Duodenal mucosa (tissue), 2 donors: Measurements from ENCODE around the gene SLC25A15.
"Not testable (repeated sequence)": the region's sequence is repeated elsewhere in the genome, so short reads cannot be mapped to it uniquely, and the experiment has no call there.

Experiments
- H3K27ac ChIP-seq: one replicate; pipeline ENCODE4 v1.7.0; 2013; ENCODE audit warnings: low read depth, low read length
- H3K27me3 ChIP-seq, 2 donors: one replicate each; pipeline ENCODE4 v1.7.0; 2013; ENCODE audit warnings: low read length in 2 of 2, control low read depth in 1 of 2; ENCODE audit not compliant: insufficient read depth in 2 of 2, control insufficient read depth in 1 of 2
- H3K36me3 ChIP-seq, 2 donors: one replicate each; pipeline ENCODE4 v1.7.0; 2013; ENCODE audit warnings: low read length in 2 of 2, control low read depth in 1 of 2; ENCODE audit not compliant: insufficient read depth in 2 of 2, control insufficient read depth in 1 of 2
- H3K4me1 ChIP-seq, 2 donors: one replicate each; pipeline ENCODE4 v1.7.0; 2013; ENCODE audit warnings: low read length in 2 of 2, control low read depth in 1 of 2; ENCODE audit not compliant: insufficient read depth in 2 of 2, control insufficient read depth in 1 of 2
- H3K4me3 ChIP-seq, 2 donors: one replicate each; pipeline ENCODE4 v1.7.0; 2013; ENCODE audit warnings: low read length in 2 of 2, low read depth in 1 of 2
- H3K9ac ChIP-seq, 2 donors: one replicate each; pipeline ENCODE4 v1.7.0; 2013; ENCODE audit warnings: low read length in 2 of 2, low read depth in 1 of 2
- H3K9me3 ChIP-seq, 2 donors: one replicate each; pipeline ENCODE4 v1.7.0; 2013; ENCODE audit warnings: low read length in 2 of 2, control low read depth in 1 of 2; ENCODE audit not compliant: control insufficient read depth in 1 of 2

Gene SLC25A15

GRCh38 chr13:40780822-40781401 lies 8.5 kb upstream of the SLC25A15 start:
- Histone ChIP-seq H3K36me3 (no peaks in the 10 kb centered on the region), H3K9ac (no peak overlapping the region), H3K27ac (no peak overlapping the region), H3K4me1 (peaks cover 7 to 12% of the 10 kb centered on the region in 2 donors), H3K27me3 (no peaks in the 10 kb centered on the region), H3K9me3 (no peaks in the 10 kb centered on the region), H3K4me3 (no peak overlapping the region)

- no peaks in the 10 kb centered on the region for H3K27me3 ChIP-seq
- no peak overlapping the region for H3K9ac ChIP-seq
- no peak overlapping the region for H3K27ac ChIP-seq
- H3K4me1 ChIP-seq, result peaks cover 9 to 11% of the 10 kb centered on the region in 2 donors
- no peak overlapping the region for H3K4me3 ChIP-seq
- H3K36me3 ChIP-seq, result no peaks in the 10 kb centered on the region
- no peaks in the 10 kb centered on the region for H3K9me3 ChIP-seq
Measured at GRCh38 chr13:40781717-40782116, 7.7 kb upstream of the SLC25A15 start.

GRCh38 chr13:40782971-40783370 lies 6.4 kb upstream of the SLC25A15 start:
- H3K9ac ChIP-seq, H3K27me3 ChIP-seq, H3K4me3 ChIP-seq, H3K9me3 ChIP-seq, H3K27ac ChIP-seq, H3K36me3 ChIP-seq, H3K4me1 ChIP-seq: not testable (repeated sequence)

DNA sequence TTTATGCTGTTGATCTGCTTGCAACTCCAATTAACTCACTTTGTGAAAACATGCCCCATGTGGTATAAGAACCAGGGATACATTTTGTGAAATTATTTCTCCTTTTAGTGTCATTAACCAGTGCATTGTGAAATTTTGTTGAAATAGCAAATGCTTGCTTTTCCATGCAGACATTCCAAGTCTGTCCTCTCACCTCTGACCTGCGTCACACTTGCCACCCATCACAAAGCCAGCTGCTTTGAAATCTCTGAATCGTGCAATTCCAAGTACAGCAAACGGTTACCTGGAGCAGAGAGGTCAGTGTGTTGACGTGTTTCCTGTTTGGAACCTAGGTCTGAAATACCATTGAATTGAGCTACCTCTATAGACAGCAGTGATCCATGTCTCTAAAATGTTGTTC lies 4.9 kb upstream of the SLC25A15 start:
- Histone ChIP-seq H3K36me3 (no peaks in the 10 kb centered on the region), H3K9me3 (no peaks in the 10 kb centered on the region), H3K27ac (no peak overlapping the region), H3K4me3 (no peak overlapping the region), H3K9ac (no peak overlapping the region), H3K27me3 (no peaks in the 10 kb centered on the region), H3K4me1 (peaks cover 0 to 6% of the 10 kb centered on the region in 2 donors)

DNA sequence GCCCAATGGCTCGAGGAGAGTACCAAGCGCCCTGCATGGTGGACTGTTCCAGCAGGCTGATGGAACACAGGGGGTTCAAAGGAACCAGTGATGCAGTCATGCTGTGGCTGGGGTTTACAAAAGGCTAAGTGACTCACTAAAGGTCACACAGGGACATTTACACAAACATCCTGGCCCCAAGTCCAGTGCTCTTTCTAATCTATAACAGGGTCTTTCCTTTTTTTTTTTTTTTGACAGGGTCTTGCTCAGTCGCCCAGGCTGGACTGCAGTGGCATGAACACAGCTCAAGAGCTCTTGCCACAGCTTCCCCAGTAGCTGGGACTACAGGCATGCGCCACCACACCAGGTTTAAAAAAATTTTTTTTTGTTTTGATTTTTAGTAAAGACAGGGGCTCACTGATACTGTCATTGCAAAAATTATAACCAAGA lies 2.8 kb upstream of the SLC25A15 start:
- H3K9ac ChIP-seq, result no peak overlapping the region
- H3K9me3 ChIP-seq, result no peaks in the 10 kb centered on the region
- H3K27ac ChIP-seq, result no peak overlapping the region

GRCh38 chr13:40787062-40787461 lies 2.3 kb upstream of the SLC25A15 start:
- H3K4me1 ChIP-seq, result peaks cover under 1 to 6% of the 10 kb centered on the region in 2 donors
- no peak overlapping the region for H3K27ac ChIP-seq
- H3K9ac ChIP-seq, result no peak overlapping the region
- H3K9me3 ChIP-seq, result no peaks in the 10 kb centered on the region
- no peaks in the 10 kb centered on the region for H3K36me3 ChIP-seq
- no peaks in the 10 kb centered on the region for H3K27me3 ChIP-seq
- no peak overlapping the region for H3K4me3 ChIP-seq

More for the DNA sequence above, 2.8 kb upstream of the SLC25A15 start:
- no peaks in the 10 kb centered on the region for H3K36me3 ChIP-seq
- H3K4me3 ChIP-seq, result no peak overlapping the region
- H3K4me1 ChIP-seq, result peaks cover 0 to 6% of the 10 kb centered on the region in 2 donors
- no peaks in the 10 kb centered on the region for H3K27me3 ChIP-seq

GRCh38 chr13:40788540-40789274 lies 704 bp upstream of the SLC25A15 start:
- peak overlapping the region; percentile 58 to 87 for H3K9ac ChIP-seq
- not testable (repeated sequence) for H3K36me3 ChIP-seq

DNA sequence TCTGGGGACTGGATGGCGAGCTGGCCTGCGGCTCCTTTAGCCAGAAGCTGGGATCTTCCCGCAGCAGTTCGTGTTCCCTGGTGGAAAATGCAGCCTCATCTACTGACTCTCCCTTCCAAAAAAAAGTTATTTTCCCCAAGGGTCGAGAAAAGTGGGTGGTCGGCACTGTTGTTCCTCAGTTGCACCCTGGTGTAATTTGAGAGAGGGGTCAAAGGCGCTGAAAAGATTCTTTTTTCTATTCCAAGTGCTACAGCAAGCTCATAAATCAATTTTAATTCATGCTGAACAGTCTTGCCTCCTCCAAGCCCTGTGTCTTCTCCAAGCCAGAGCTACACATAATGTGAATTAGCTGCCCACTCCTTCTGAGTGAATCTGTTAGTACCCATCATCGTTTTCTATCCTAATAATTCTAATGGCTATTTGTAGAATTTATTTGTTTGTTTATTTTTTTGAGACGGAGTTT lies 774 bp downstream of the SLC25A15 start:
- H3K36me3 ChIP-seq, result peaks cover 0 to 11% of the 10 kb centered on the region in 2 donors

More at GRCh38 chr13:40788540-40789274, 704 bp upstream of the SLC25A15 start:
- not testable (repeated sequence) for H3K9me3 ChIP-seq, H3K27me3 ChIP-seq
- Histone ChIP-seq H3K4me3 (peak overlapping the region; percentile 81 to 82), H3K4me1 (peaks cover 4 to 12% of the 10 kb centered on the region in 2 donors), H3K27ac (peak overlapping the region; percentile 84)

GRCh38 chr13:40792284-40793051 lies 3.1 kb downstream of the SLC25A15 start:
- Histone ChIP-seq H3K4me1 (peaks cover 15 to 21% of the 10 kb centered on the region in 2 donors), H3K4me3 (no peak overlapping the region), H3K36me3 (peaks cover 0 to 26% of the 10 kb centered on the region in 2 donors), H3K9me3 (no peaks in the 10 kb centered on the region), H3K27ac (no peak overlapping the region), H3K9ac (no peak overlapping the region), H3K27me3 (no peaks in the 10 kb centered on the region)

More for the DNA sequence above, 774 bp downstream of the SLC25A15 start:
- Histone ChIP-seq H3K27me3 (no peaks in the 10 kb centered on the region), H3K27ac (peak overlapping the region; percentile 84), H3K4me3 (peak overlapping the region; percentile 81 to 82), H3K9ac (peak overlapping the region; percentile 79 to 87), H3K9me3 (no peaks in the 10 kb centered on the region), H3K4me1 (peaks cover 14 to 17% of the 10 kb centered on the region in 2 donors)

DNA sequence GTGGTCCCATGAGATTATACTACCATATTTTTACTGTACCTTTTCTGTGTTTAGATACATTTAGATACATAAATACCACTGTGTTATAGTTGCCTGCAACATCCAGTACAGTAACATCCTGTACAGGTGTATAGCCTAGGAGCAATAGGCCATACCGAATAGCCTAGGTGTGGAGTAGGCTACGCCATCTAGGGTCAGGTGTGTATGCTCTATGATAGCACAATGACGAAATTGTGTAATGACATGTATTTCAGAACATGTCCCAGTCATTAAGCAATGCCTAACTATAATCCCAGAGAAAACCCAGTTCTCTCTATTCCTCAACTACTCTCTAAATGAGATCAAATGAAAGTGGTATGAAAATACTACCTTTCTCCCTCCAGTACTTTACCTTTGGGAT lies 3.9 kb downstream of the SLC25A15 start:
- H3K9me3 ChIP-seq, result no peaks in the 10 kb centered on the region
- H3K4me1 ChIP-seq, result peaks cover 15 to 21% of the 10 kb centered on the region in 2 donors
- H3K9ac ChIP-seq, result no peak overlapping the region
- H3K27ac ChIP-seq, result no peak overlapping the region
- peaks cover 0 to 28% of the 10 kb centered on the region in 2 donors for H3K36me3 ChIP-seq
- no peaks in the 10 kb centered on the region for H3K27me3 ChIP-seq
- no peak overlapping the region for H3K4me3 ChIP-seq
